Mucosa of stomach (tissue), 1 donor: ENCODE results near the gene SPTBN4.
"Not testable (repeated sequence)": the region's sequence is repeated elsewhere in the genome, so short reads cannot be mapped to it uniquely, and the experiment has no call there.

Experiments
- H3K27me3 ChIP-seq: one replicate; pipeline ENCODE4 v1.7.0; 2013; ENCODE audit warnings: mild to moderate bottlenecking, low read length; ENCODE audit not compliant: control insufficient read depth, insufficient read depth
- H3K36me3 ChIP-seq: one replicate; pipeline ENCODE4 v1.7.0; 2013; ENCODE audit warnings: low read length; ENCODE audit not compliant: control insufficient read depth, insufficient read depth
- H3K4me1 ChIP-seq: one replicate; pipeline ENCODE4 v1.7.0; 2013; ENCODE audit warnings: mild to moderate bottlenecking, low read length; ENCODE audit not compliant: control insufficient read depth, insufficient read depth
- H3K4me3 ChIP-seq: one replicate; pipeline ENCODE4 v1.7.0; 2013; ENCODE audit warnings: low read length
- H3K9ac ChIP-seq: one replicate; pipeline ENCODE4 v1.7.0; 2013; ENCODE audit warnings: mild to moderate bottlenecking, low read length, moderate library complexity
- H3K9me3 ChIP-seq: one replicate; pipeline ENCODE4 v1.7.0; 2013; ENCODE audit warnings: mild to moderate bottlenecking, low read length, moderate library complexity; ENCODE audit not compliant: control insufficient read depth
- donor health status: Pancreatic carcinoma.

SPTBN4 gene

GRCh38 chr19:40443131-40443999, 23.4 kb upstream of the SPTBN4 start:
- Histone ChIP-seq H3K36me3 (peaks cover 6% of the 10 kb centered on the region), H3K9me3 (no peaks in the 10 kb centered on the region), H3K4me3 (peak overlapping the region; percentile 95), H3K27me3 (no peaks in the 10 kb centered on the region), H3K4me1 (peaks cover 19% of the 10 kb centered on the region), H3K9ac (peak overlapping the region; percentile 100)

- H3K27me3 ChIP-seq = no peaks in the 10 kb centered on the region
- peak within 1 kb of the TSS; percentile 95 for H3K4me3 ChIP-seq
- peaks cover 19% of the 10 kb centered on the region for H3K4me1 ChIP-seq
- peaks cover 6% of the 10 kb centered on the region for H3K36me3 ChIP-seq
- H3K9ac ChIP-seq = peak within 1 kb of the TSS; percentile 100
- H3K9me3 ChIP-seq = no peaks in the 10 kb centered on the region
Observed at GRCh38 chr19:40444000-40444824, 22.6 kb upstream of the SPTBN4 start, which contains the start of gene SERTAD3. TSS of gene SERTAD3 (minus strand) at chr19:40444335. CDS start at chr19:40442080, 2,255 bp downstream.

- H3K36me3 ChIP-seq = peaks cover 6% of the 10 kb centered on the region
Observed at GRCh38 chr19:40444825-40445312, 21.9 kb upstream of the SPTBN4 start.

DNA sequence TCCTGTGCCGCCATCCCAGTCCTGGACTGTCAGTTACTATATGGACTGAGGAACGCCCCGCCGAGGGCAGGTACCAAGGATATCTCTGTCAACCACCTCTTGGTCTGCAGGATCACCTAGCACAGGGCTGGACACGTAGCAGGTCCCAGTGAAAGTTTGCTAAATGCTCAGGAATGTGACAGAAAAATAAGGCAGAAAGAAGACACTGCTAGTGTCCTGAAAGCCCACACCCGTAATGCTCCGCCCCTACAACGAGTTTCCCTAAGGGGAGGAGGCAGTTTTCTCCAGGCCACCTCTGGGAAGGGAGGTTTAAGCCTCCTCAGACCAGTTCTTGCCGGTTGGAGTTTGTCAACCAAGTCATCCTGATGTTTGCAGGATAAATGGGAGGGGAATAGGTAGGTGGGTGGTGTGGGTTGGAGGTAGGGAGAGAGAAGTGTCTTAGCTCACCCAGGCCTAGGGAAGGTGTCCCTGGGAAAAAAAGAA, 21.0 kb upstream of the SPTBN4 start:
- Histone ChIP-seq H3K9ac (peak overlapping the region; percentile 31), H3K36me3 (peaks cover 6% of the 10 kb centered on the region)

More at GRCh38 chr19:40444825-40445312, 21.9 kb upstream of the SPTBN4 start:
- Histone ChIP-seq H3K27me3 (no peaks in the 10 kb centered on the region), H3K9ac (peak overlapping the region; percentile 100), H3K4me1 (peaks cover 19% of the 10 kb centered on the region), H3K4me3 (peak overlapping the region; percentile 95), H3K9me3 (no peaks in the 10 kb centered on the region)

GRCh38 chr19:40446263-40446784, 20.5 kb upstream of the SPTBN4 start:
- H3K9me3 ChIP-seq = no peaks in the 10 kb centered on the region
- no peak overlapping the region for H3K4me3 ChIP-seq
- peak overlapping the region; percentile 31 for H3K9ac ChIP-seq
- H3K4me1 ChIP-seq = peaks cover 19% of the 10 kb centered on the region
- H3K27me3 ChIP-seq = no peaks in the 10 kb centered on the region
- H3K36me3 ChIP-seq = peaks cover 6% of the 10 kb centered on the region

More for the DNA sequence above, 21.0 kb upstream of the SPTBN4 start:
- no peaks in the 10 kb centered on the region for H3K27me3 ChIP-seq
- H3K9me3 ChIP-seq = no peaks in the 10 kb centered on the region
- peaks cover 19% of the 10 kb centered on the region for H3K4me1 ChIP-seq
- H3K4me3 ChIP-seq = no peak overlapping the region

DNA sequence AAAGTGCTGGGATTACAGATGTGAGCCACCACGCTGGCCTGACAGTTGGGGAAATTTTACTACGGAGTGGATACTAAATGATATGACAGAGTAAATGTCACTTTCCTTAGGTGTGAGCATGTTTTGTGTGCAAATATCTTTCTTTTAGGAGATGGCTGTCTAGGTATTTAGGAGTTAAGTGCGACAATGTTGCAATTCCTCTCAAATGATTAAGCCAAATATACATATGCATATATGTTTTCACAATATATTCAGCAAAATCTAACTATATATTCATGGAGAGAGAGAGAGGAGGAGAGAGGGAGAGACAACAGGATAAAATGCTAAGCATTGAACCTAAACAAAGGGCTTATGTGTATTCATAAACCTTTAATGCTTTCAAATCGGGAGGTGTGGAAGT, 17.3 kb upstream of the SPTBN4 start:
- Histone ChIP-seq H3K9me3 (no peaks in the 10 kb centered on the region), H3K4me1 (peaks cover 13% of the 10 kb centered on the region), H3K9ac (no peak overlapping the region), H3K4me3 (no peak overlapping the region), H3K27me3 (no peaks in the 10 kb centered on the region), H3K36me3 (peaks cover 6% of the 10 kb centered on the region)

DNA sequence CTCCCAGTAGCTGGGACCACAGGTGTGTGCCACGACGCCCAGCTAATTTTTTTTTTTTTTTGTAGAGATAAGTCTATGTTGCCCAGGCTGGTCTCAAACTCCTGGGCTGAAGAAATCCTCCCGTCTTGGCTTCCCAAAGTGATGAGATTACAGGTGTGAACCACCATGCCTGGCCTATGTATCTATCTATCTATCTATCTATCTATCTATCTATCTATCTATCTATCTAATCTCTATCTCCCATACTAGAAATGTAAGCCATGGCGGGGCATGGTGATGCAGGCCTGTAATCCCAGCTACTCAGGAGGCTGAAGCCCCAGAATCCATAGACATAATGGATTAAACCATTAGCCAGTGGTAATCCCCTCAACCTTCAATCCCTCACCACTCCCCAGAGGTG, 16.1 kb upstream of the SPTBN4 start:
- Histone ChIP-seq H3K27me3 (no peaks in the 10 kb centered on the region), H3K4me1 (peaks cover 9% of the 10 kb centered on the region), H3K4me3 (no peak overlapping the region), H3K9ac (no peak overlapping the region), H3K36me3 (peaks cover 6% of the 10 kb centered on the region), H3K9me3 (no peaks in the 10 kb centered on the region)

DNA sequence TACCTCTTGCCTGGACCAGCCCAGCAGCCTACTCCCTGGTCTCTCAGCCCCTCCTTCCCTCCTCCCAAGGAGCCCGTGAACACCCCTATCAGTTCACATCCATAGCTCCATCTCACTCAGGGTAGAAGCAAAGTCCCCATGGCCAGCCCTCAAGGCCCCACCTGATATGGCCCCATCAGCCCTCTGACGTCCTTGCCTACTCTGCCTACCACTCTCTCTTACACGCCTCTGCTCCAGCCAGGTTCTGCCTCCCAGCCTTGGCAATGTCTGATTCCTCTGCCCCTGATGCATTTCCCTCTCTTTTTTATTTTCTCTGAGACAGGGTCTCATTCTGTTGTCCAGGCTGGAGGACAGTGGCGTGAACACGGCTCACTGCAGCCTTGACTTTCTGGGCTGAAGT, 14.8 kb upstream of the SPTBN4 start:
- Histone ChIP-seq H3K4me3 (no peak overlapping the region), H3K9me3 (no peaks in the 10 kb centered on the region), H3K27me3 (no peaks in the 10 kb centered on the region), H3K36me3 (peaks cover 6% of the 10 kb centered on the region), H3K4me1 (no peaks in the 10 kb centered on the region), H3K9ac (no peak overlapping the region)

GRCh38 chr19:40453151-40453735, 13.6 kb upstream of the SPTBN4 start:
- Histone ChIP-seq H3K27me3 (no peaks in the 10 kb centered on the region), H3K36me3 (no peaks in the 10 kb centered on the region), H3K4me3 (no peak overlapping the region), H3K9me3 (no peaks in the 10 kb centered on the region), H3K4me1 (no peaks in the 10 kb centered on the region), H3K9ac (no peak overlapping the region)

DNA sequence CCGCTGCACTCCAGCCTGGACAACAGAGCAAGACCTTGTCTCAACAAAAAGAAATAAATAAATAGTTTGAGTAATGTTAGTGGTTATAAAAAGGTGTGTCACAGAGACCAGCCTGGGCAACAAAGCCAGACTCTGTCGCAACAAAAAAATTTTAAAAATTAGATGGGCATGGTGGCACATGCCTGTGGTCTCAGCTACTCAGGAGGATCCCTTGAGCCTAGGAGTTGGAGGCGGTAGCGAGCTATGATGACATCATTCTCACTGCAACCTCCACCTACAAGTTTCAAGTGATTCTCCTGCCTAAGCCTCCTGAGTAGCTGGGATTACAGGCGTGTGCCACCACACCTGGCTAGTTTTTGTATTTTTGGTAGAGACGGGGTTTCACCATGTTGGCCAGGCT, 12.9 kb upstream of the SPTBN4 start:
- H3K36me3 ChIP-seq, H3K4me1 ChIP-seq, H3K9me3 ChIP-seq, H3K27me3 ChIP-seq, H3K9ac ChIP-seq, H3K4me3 ChIP-seq: not testable (repeated sequence)

GRCh38 chr19:40457048-40457447, 9.8 kb upstream of the SPTBN4 start:
- H3K27me3 ChIP-seq = no peaks in the 10 kb centered on the region
- no peak overlapping the region for H3K4me3 ChIP-seq
- no peaks in the 10 kb centered on the region for H3K36me3 ChIP-seq
- H3K4me1 ChIP-seq = peaks cover 9% of the 10 kb centered on the region
- H3K9me3 ChIP-seq = no peaks in the 10 kb centered on the region
- H3K9ac ChIP-seq = no peak overlapping the region
